ENCODE measurements around the gene GTF3C2. TPM values are rescaled to one million over a fixed set of nuclear protein-coding genes. Genes with fewer than 3 reads are reported as not detected.
"Not testable (repeated sequence)": the region's sequence is repeated elsewhere in the genome, so short reads cannot be mapped to it uniquely, and the experiment has no call there.

Gene GTF3C2
- total RNA-seq, 1 donor from 2014 or later, result 43.8 TPM

DNA sequence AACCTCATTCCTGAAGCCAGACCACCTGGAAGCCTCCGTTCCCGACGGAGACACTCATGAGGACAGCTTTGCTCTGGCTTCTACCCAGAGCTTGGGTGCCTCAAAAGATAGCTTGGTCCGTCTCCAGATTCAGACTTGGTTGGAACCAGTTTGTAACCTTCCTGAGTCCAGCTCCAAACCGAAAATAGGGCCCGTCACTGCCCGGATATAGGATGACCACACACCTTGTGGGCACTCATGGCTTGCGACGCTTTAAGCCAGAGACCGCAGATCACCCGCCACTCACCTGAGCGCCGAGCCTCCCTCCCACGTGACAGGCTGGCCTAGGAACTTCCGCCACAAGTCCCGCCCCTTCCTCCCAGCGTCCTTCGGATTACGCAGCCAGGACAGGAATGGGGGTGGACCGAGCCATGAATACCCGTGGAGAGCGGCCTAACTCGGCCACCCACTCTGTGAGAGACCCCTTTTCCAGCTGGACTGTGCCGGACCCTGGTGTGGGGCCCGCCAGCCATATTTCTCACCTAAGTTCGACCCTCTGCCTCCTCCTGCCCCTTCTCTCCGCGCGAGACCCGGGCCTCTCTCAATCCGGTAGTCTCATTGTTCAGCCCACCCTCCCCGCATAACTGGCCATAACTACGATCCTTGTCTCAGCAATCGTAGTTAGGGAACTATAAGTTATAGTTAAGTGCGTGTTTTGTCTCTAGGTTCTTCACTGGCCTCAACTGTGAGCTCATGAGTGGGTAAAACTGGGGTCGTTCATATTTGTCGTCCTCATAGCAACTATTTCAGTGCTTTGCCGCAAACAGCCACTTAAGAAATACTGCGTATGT lies 33.6 kb downstream of the GTF3C2 start, which contains the start of gene MPV17:
MPV17 (minus strand) TSS at position 332 of the 830 bp plus-strand sequence. CDS start 580 bp downstream, outside the sequence.
- no peak for DNase-seq (ENCODE audit: extremely low read depth, low read depth, low spot score)

- no peak for DNase-seq (ENCODE audit: extremely low read depth, low read depth, low spot score)
Observed at GRCh38 chr2:27322301-27322765, 34.2 kb downstream of the GTF3C2 start.

DNA sequence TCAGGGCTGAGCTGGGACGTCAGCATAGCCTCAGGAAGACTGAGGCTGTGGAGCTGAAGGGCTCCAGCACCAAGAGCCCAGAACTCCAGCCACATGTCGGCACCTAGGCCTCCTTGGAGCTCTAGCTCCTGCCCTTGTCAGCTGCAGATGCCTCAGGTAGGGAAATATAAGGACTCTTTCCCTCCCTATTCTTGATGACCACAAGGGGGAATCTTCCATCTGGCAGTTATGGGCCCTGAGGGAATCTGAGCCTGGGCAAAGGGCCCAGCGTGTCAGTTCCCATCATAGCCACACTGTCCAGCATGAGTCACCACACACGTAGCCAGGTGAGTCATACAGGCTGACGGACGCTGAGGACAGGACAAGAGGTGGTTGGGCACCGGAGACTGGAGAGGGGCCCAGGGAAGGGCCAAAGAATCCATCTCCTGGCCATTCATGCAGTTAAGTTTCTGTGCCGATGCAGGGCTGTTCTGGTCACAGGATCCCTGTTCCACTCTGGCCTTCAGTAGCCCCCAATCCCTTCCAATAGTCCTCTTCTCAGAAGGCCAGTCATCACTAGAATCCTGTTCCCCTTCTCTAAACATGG lies 35.5 kb downstream of the GTF3C2 start:
- peak; percentile 84 for DNase-seq (ENCODE audit: extremely low read depth, low read depth, low spot score)

DNA sequence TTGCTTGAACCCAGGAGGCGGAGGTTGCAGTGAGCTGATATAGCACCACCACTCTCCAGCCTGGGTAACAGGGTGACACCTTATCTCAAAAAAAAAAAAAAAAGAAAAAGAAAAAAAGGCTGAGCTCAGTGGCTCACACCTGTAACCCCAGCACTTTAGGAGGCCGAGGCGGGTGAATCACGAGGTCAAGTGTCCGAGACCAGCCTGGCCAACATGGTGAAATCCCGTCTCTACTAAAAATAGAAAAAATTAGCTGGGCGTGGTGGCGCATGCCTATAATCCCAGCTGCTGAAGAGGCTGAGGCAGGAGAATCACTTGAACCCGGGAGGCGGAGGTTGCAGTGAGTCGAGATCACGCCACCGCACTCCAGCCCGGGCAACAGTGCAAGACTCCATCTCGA lies 36.7 kb downstream of the GTF3C2 start:
- not testable (repeated sequence) for DNase-seq (ENCODE audit: extremely low read depth, low read depth, low spot score)

- DNase-seq (ENCODE audit: extremely low read depth, low read depth, low spot score), result no peak
Observed at GRCh38 chr2:27316655-27317412, 39.7 kb downstream of the GTF3C2 start.

- DNase-seq (ENCODE audit: extremely low read depth, low read depth, low spot score), result no peak
Observed at GRCh38 chr2:27315122-27315521, 41.4 kb downstream of the GTF3C2 start.

GRCh38 chr2:27314709-27315108 lies 41.9 kb downstream of the GTF3C2 start:
- no peak for DNase-seq (ENCODE audit: extremely low read depth, low read depth, low spot score)

- no peak for DNase-seq (ENCODE audit: extremely low read depth, low read depth, low spot score)
Observed at GRCh38 chr2:27313882-27314645, 42.5 kb downstream of the GTF3C2 start.

DNA sequence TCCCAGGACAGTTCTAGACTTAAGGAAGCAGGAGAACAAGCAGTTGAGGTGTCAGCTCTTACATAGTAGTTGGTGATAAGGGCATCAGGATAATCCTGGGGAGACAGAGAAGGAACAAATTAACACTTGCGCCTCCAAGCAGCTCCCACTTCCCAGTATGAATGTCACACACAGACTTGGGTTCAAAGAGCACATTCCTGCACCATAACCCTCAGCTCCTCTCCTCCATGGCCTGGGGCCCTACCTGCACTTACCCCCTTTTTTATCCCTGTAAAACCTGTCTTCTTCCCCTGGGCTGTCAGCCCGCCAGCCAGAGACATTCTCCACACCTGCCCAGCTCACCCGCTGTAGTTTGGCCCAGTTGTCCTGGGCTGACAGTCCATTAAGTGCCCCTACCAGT lies 44.4 kb downstream of the GTF3C2 start:
- no peak for DNase-seq (ENCODE audit: extremely low read depth, low read depth, low spot score)

- no peak for DNase-seq (ENCODE audit: extremely low read depth, low read depth, low spot score)
Observed at GRCh38 chr2:27309651-27310050, 46.9 kb downstream of the GTF3C2 start.

- no peak for DNase-seq (ENCODE audit: extremely low read depth, low read depth, low spot score)
Observed at GRCh38 chr2:27308359-27308881, 48.1 kb downstream of the GTF3C2 start, which contains the start of gene UCN. UCN (minus strand) TSS chr2:27308445; CDS start chr2:27307895, 550 bp downstream.

DNA sequence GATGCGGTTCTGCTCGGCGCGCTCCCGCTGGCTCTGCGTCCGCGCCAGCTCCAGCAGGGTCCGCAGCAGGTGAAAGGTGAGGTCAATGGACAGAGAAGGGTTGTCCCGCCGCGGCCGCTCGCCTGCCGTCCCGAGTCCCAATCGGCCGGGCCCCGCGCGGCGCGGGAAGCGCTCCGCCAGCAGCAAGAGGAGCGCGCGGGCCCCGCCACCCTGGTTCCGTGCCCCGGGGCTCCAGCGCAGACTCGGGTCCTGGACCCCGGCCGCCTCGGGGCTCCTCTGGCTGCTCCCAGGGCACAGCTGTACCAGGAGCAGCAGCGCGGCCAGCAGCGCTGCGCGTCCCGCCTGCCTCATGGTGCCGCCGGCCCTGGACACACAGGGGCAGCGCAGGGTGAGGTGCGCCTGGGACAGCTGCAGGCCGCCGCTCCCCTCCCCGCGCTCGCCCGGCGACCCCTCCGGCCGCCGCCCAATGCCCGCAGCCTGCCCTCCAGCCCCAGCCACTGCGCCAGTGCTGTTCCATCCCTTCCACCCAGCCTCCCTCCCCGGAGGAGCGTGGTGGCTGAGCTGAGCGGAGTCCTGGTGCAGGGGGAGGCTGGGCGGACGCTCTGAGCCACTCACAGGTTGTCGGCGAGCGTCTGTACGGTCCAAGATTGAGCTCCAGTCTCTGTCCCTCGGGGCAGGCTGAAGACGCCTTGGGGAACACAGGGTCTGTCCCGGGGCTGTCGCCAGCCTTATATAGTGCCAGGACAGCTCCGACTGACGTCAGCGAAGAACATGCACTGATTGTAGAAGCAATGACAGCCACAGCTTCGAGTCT lies 48.8 kb downstream of the GTF3C2 start:
- no peak for DNase-seq (ENCODE audit: extremely low read depth, low read depth, low spot score)

DNA sequence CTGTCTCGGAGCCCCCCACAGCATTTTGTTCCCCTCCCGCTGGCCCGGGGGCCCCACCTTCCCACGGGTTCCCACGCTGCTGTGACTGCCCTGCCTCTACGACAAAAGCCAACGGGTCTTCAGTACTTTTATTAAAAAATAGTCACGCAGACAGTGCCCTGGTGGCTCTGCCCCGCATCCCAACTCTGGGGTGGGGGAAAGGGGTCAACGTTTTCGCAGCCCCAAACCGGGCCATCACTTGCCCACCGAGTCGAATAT lies 49.3 kb downstream of the GTF3C2 start:
- DNase-seq (ENCODE audit: extremely low read depth, low read depth, low spot score), result no peak

DNA sequence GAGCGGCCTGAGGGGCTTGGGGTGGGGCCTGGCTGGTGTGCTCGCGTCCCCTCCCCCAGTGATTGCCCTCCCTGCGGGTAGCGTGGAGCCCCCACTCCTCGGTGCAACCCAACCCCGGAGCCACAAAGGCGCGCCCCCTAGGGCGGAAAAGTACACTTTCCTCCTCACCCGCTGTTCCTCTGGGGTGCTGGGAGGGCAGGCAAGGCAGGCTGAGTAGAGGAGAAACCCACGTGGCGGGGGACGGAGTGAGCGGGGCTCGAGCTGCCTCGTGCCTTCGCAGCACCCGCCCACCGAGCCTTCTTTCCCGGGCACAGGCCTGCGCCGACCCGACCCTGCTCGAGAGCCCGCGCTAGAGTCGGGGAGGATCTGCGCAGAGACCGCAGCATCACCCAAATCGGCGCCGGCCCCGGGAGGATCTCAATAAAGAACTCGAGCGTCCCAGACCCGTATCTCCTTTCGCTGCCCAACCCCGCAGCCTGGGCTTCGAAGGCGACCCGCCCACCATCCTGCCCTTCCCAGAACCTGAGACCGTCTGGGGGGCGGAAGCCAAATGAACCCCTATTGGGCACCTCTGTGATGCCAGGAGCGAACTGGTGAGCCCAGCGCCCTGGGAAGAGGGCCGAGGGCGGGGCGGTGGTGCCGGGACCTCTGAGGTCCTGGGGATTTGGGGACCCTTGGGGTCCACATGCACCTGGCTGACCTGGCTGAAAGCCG lies 49.8 kb downstream of the GTF3C2 start:
- DNase-seq (ENCODE audit: extremely low read depth, low read depth, low spot score), result no peak

- DNase-seq (ENCODE audit: extremely low read depth, low read depth, low spot score), result no peak
Observed at GRCh38 chr2:27306136-27306535, 50.4 kb downstream of the GTF3C2 start.

- no peak for DNase-seq (ENCODE audit: extremely low read depth, low read depth, low spot score)
Observed at GRCh38 chr2:27305516-27305915, 51.0 kb downstream of the GTF3C2 start.

- DNase-seq (ENCODE audit: extremely low read depth, low read depth, low spot score), result no peak
Observed at GRCh38 chr2:27304488-27305240, 51.9 kb downstream of the GTF3C2 start.

All from glomerular endothelial cell (primary cell).